Breast epithelium (tissue), 3 donors: ENCODE results near the gene TRAPPC6A.

Experiments used
- CTCF ChIP-seq, 3 donors: fragments of 450-650 bp; IDR thresholded peaks; one replicate each; pipeline ENCODE4 v1.5.1; 2016 to 2017; ENCODE audit warnings: antibody characterized with exemption in 3 of 3, mild to moderate bottlenecking in 3 of 3, moderate library complexity in 3 of 3
- POLR2A ChIP-seq: fragments of 450-650 bp; IDR thresholded peaks from one replicate; pipeline ENCODE4 v1.6.1; 2016; ENCODE audit warnings: antibody characterized with exemption, mild to moderate bottlenecking, moderate library complexity
- POLR2AphosphoS5 ChIP-seq, 3 donors: sonication (generic); formaldehyde crosslinking; IDR thresholded peaks; one replicate each; pipeline ENCODE4 v1.6.1; 2017; ENCODE audit warnings: antibody characterized with exemption in 3 of 3

- peak in 1 of 3 donors; percentile 37 for TF ChIP-seq POLR2AphosphoS5 (IDR thresholded peaks at IDR 0.05)
- TF ChIP-seq CTCF (IDR thresholded peaks at IDR 0.05), result no peak
- TF ChIP-seq POLR2A, result no peak
These were observed 33.8 kb upstream of the TRAPPC6A start for GRCh38 chr19:45211751-45212381.
